SJSA1 (cell line): ENCODE results near the gene MAN2A1. TPM values are rescaled to one million over a fixed set of nuclear protein-coding genes. Genes with fewer than 3 reads are reported as not detected.
A peak's percentile ranks its signal among the peaks of the same experiment; 100 is the strongest.
"Not testable (repeated sequence)": the region's sequence is repeated elsewhere in the genome, so short reads cannot be mapped to it uniquely, and the experiment has no call there.

Source experiments
- DNase-seq, 2 experiments: peaks; one replicate each; pipeline ENCODE4 v3.0.0-alpha.2; 2015 to 2020; ENCODE audit warnings: low spot score in 2 of 2, low read depth in 1 of 2
- H3K27ac ChIP-seq: fragments of 250-450 bp; sonication (Bioruptor Pico); 2 replicates; pipeline ENCODE4 v1.5.1; 2020; ENCODE audit warnings: mild to moderate bottlenecking, moderate library complexity
- H3K27me3 ChIP-seq: fragments of 250-450 bp; sonication (Bioruptor Pico); replicated peaks from 2 replicates; pipeline ENCODE4 v1.5.1; 2020; ENCODE audit warnings: mild to moderate bottlenecking, moderate library complexity
- H3K36me3 ChIP-seq: fragments of 250-450 bp; sonication (Bioruptor Pico); 2 replicates; pipeline ENCODE4 v1.5.1; 2020; ENCODE audit warnings: mild to moderate bottlenecking
- H3K4me1 ChIP-seq: fragments of 250-450 bp; sonication (Bioruptor Pico); replicated peaks from 2 replicates; pipeline ENCODE4 v1.6.1; 2021; ENCODE audit warnings: mild to moderate bottlenecking
- H3K4me3 ChIP-seq: fragments of 250-450 bp; sonication (Bioruptor Pico); 2 replicates; pipeline ENCODE4 v1.5.1; 2020; ENCODE audit warnings: mild to moderate bottlenecking
- H3K9me3 ChIP-seq: fragments of 250-450 bp; sonication (Bioruptor Pico); replicated peaks from 2 replicates; pipeline ENCODE4 v1.5.1; 2020; ENCODE audit warnings: mild to moderate bottlenecking
- total RNA-seq: library from RNA; depleted of rRNA; stranded (reverse); fragments of >200 nt; shearing (Covaris generic); gene quantifications from 2 replicates; pipeline ENCODE4 v1.2.3, GENCODE V29; 2014

The MAN2A1 gene
- total RNA-seq, 1 experiment from 2014 or later: 112 TPM

DNA sequence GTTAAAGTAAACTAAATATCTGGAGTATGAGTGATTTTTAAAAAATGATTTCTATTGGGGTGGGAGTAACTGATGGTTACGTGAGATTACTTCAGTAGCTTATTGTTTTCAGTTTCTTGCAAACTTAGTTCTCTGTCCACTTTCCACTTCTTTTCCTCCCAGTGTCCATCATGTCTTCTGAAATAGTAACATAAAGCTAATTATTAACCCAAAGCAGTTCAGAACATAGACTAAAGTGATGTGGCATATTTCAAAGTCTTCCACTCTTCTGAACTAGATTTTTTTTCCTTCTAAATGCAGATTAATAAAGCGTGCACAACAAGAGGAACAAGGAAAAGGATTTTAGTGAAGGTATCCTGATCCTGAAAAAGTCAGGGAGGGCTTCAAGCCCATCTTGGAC, 114.1 kb downstream of the MAN2A1 start:
- Histone ChIP-seq H3K4me3 (no peak overlapping the region), H3K27me3 (no peaks in the 10 kb centered on the region), H3K36me3 (peaks cover 25% of the 10 kb centered on the region), H3K4me1 (no peaks in the 10 kb centered on the region), H3K9me3 (no peaks in the 10 kb centered on the region), H3K27ac (no peak overlapping the region)
- no peak for DNase-seq

DNA sequence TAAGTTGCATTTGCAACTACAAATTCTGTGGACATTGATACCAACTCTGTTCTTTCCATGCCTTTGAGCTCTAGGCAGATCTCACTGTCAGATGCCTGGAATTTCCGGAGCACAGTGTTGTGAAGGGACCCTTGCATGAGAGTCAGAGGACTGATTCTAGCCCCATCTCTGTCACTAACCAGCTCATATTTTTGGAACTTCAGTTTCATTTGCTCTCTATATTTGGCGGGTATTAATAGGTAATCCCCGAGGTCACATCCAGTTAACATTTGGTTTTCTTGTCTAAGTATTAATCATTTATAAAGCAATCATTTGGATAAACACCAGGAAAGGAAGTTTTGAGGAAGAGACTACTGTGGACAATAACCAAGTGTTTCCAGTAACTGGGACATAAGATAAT, 115.7 kb downstream of the MAN2A1 start:
- Histone ChIP-seq H3K27me3 (no peaks in the 10 kb centered on the region), H3K4me1 (no peaks in the 10 kb centered on the region), H3K9me3 (no peaks in the 10 kb centered on the region), H3K27ac (no peak overlapping the region), H3K4me3 (no peak overlapping the region), H3K36me3 (peaks cover 22% of the 10 kb centered on the region; the same call in 1 of the 2 replicates)
- no peak for DNase-seq

- DNase-seq: no peak
- Histone ChIP-seq H3K4me1 (no peaks in the 10 kb centered on the region), H3K36me3 (peaks cover 22% of the 10 kb centered on the region; the same call in 1 of the 2 replicates), H3K9me3 (no peaks in the 10 kb centered on the region), H3K27ac (no peak overlapping the region), H3K27me3 (no peaks in the 10 kb centered on the region), H3K4me3 (no peak overlapping the region)
Observed at GRCh38 chr5:109805883-109806282, 116.2 kb downstream of the MAN2A1 start.

DNA sequence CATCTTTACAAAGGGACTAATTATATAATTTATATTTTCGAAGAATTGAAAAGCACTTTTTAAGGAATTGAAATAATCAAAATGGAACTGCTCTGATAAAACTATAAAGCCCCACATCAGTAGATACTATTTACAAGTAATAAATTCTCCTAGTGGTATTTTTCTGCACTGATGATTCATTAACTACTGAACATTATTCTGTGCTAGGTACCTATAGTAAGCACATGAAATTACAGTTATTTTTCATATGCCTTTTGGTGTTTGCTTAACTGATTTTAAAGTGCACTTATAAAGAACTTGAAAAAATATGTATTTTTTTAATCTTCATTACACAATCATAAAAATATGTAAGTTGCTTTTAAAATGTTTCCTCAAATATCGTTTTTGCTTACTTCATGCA, 123.0 kb downstream of the MAN2A1 start:
- Histone ChIP-seq H3K9me3 (no peaks in the 10 kb centered on the region), H3K4me3 (no peak overlapping the region), H3K27me3 (no peaks in the 10 kb centered on the region), H3K27ac (no peak overlapping the region), H3K4me1 (no peaks in the 10 kb centered on the region), H3K36me3 (peaks cover 16% of the 10 kb centered on the region)
- no peak for DNase-seq

DNA sequence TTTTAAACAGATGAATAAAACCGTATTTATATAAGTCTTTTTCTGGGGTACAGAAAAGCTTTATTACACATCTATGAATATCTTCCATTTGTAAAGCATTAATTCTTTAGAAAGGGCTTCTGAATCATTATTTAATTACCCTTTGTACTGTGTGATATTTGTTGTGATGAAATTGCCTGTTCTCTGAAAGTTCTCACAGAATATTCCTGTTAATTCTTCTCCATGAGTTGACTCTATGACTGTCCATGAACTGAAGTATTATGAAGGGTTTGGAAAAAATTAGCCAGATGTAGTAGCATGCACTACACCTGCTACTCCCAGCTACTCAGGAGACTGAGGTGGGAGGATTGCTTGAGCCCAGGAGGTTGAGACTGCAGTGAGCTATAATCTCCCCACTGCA, 127.0 kb downstream of the MAN2A1 start:
- Histone ChIP-seq H3K27me3 (no peaks in the 10 kb centered on the region), H3K4me1 (no peaks in the 10 kb centered on the region), H3K9me3 (no peaks in the 10 kb centered on the region), H3K4me3 (no peak overlapping the region), H3K27ac (no peak overlapping the region), H3K36me3 (peaks cover 27% of the 10 kb centered on the region)
- DNase-seq: no peak

GRCh38 chr5:109819878-109820277, 130.2 kb downstream of the MAN2A1 start:
- Histone ChIP-seq H3K27ac (no peak overlapping the region), H3K36me3 (peaks cover 29% of the 10 kb centered on the region), H3K27me3 (no peaks in the 10 kb centered on the region), H3K4me1 (peaks cover 16% of the 10 kb centered on the region), H3K4me3 (no peak overlapping the region), H3K9me3 (no peaks in the 10 kb centered on the region)
- no peak for DNase-seq

- H3K9me3 ChIP-seq: no peaks in the 10 kb centered on the region
- DNase-seq: peak in 1 of 2 experiments; percentile 35
- H3K4me3 ChIP-seq: no peak overlapping the region
- no peaks in the 10 kb centered on the region for H3K27me3 ChIP-seq
- H3K4me1 ChIP-seq: peaks cover 23% of the 10 kb centered on the region
- peaks cover 43% of the 10 kb centered on the region for H3K36me3 ChIP-seq
- H3K27ac ChIP-seq: peak overlapping the region; percentile 40
Observed at GRCh38 chr5:109823597-109823996, 133.9 kb downstream of the MAN2A1 start.

GRCh38 chr5:109825450-109825849, 135.7 kb downstream of the MAN2A1 start:
- H3K9me3 ChIP-seq: no peaks in the 10 kb centered on the region
- H3K4me1 ChIP-seq: peaks cover 26% of the 10 kb centered on the region
- peak in 1 of 2 experiments; percentile 26 for DNase-seq
- no peak overlapping the region for H3K4me3 ChIP-seq
- peak overlapping the region; percentile 19 for H3K27ac ChIP-seq
- no peaks in the 10 kb centered on the region for H3K27me3 ChIP-seq
- H3K36me3 ChIP-seq: peaks cover 42% of the 10 kb centered on the region

DNA sequence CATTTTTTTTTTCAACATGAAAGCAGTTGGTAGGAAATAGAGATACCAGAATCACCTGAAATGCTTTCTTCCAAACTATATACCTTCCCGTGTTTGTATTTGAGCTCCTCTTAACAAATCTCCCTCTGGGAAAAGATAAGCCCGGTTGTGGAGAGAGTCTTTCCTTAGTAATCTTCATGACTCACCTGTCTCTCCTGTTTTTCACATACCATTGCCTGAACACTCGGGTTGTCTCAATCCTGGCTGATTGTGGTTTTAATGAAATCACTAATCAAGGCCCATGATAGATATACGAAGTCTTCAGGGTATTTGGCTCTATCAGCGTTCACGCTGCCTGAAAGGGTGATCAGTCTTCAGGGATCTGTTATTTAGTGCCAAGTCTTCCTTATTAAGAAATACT, 136.7 kb downstream of the MAN2A1 start:
- Histone ChIP-seq H3K27me3 (no peaks in the 10 kb centered on the region), H3K4me1 (peaks cover 35% of the 10 kb centered on the region), H3K9me3 (no peaks in the 10 kb centered on the region), H3K4me3 (no peak overlapping the region), H3K27ac (no peak overlapping the region), H3K36me3 (peaks cover 52% of the 10 kb centered on the region)
- no peak for DNase-seq

DNA sequence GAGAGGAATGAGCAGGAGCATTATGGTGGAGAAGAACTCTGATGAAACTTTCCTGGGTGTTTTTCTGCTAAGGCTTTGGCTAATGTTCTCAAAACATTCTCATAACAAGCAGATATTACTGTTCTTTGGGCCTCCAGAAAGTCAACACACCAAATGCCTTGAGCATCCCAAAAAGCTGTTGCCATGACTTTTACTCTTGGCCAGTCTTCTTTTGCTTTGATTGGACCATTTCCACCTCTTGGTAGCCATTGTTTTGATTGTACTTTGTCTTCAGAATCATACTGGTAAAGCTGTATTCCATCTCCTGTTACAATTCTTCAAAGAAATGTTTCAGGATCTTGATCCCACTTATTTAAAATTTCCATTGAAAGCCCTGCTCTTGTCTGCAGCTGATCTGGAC, 139.6 kb downstream of the MAN2A1 start:
- Histone ChIP-seq H3K9me3 (no peaks in the 10 kb centered on the region), H3K27me3 (no peaks in the 10 kb centered on the region), H3K36me3 (peaks cover 52% of the 10 kb centered on the region), H3K27ac (no peak overlapping the region), H3K4me3 (no peak overlapping the region), H3K4me1 (peaks cover 31% of the 10 kb centered on the region)
- no peak for DNase-seq

- H3K27me3 ChIP-seq: no peaks in the 10 kb centered on the region
- H3K9me3 ChIP-seq: no peaks in the 10 kb centered on the region
- peaks cover 47% of the 10 kb centered on the region for H3K36me3 ChIP-seq
- peak overlapping the region; percentile 43 for H3K27ac ChIP-seq
- DNase-seq: peak in 1 of 2 experiments; percentile 51
- peaks cover 20% of the 10 kb centered on the region for H3K4me1 ChIP-seq
- H3K4me3 ChIP-seq: no peak overlapping the region
Observed at GRCh38 chr5:109830955-109831502, 141.3 kb downstream of the MAN2A1 start.

DNA sequence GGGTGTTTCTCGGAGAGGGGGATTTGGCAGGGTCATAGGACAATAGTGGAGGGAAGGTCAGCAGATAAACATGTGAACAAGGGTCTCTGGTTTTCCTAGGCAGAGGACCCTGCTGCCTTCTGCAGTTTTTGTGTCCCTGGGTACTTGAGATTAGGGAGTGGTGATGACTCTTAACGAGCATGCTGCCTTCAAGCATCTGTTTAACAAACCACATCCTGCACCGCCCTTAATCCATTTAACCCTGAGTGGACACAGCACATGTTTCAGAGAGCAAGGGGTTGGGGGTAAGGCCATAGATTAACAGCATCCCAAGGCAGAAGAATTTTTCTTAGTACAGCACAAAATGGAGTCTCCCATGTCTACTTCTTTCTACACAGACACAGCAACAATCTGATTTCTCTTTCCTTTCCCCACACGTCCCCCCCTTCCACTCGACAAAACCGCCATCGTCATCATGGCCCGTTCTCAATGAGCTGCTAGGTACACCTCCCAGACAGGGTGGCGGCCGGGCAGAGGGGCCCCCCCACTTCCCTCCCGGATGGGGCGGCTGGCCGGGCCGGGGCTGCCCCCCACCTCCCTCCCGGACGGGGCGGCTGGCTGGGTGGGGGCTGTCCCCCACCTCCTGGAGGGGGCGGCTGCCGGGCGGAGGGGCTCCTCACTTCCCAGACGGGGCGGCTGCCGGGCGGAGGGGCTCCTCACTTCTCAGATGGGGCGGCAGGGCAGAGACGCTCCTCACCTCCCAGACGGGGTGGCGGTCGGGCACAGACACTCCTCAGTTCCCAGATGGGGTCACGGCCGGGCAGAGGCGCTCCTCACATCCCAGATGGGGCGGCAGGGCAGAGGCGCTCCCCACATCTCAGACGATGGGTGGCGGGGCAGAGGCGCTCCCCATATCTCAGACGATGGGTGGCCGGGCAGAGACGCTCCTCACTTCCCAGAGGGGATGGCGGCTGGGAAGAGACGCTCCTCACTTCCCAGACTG, 142.8 kb downstream of the MAN2A1 start:
- Histone ChIP-seq H3K4me1 (peaks cover 20% of the 10 kb centered on the region), H3K27ac (peak overlapping the region; percentile 43), H3K36me3 (peaks cover 45% of the 10 kb centered on the region)
- H3K9me3 ChIP-seq, H3K4me3 ChIP-seq, H3K27me3 ChIP-seq: not testable (repeated sequence)
- DNase-seq: peak in 1 of 2 experiments; percentile 51

DNA sequence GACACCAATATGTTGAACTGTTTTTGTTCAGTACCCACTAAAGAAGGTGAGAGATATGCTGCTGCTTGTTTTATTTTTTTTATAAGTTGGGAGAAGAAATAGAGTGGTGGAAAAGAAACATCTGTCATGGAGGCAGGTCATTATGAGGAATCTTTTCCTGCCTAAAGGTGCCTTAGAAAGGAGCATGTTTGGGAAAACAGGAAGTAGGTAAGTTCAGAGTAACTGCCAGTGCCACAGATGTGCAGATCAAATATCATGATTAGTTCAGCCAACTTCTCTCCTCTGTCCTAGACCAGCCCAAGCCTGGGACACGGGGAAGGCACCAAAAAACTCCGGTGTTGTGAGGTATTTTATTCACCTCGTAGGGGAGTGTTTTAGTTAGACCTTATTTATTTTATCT, 144.2 kb downstream of the MAN2A1 start:
- Histone ChIP-seq H3K27me3 (no peaks in the 10 kb centered on the region), H3K4me3 (no peak overlapping the region), H3K9me3 (no peaks in the 10 kb centered on the region), H3K4me1 (peaks cover 20% of the 10 kb centered on the region), H3K27ac (no peak overlapping the region), H3K36me3 (peaks cover 47% of the 10 kb centered on the region)
- no peak for DNase-seq

DNA sequence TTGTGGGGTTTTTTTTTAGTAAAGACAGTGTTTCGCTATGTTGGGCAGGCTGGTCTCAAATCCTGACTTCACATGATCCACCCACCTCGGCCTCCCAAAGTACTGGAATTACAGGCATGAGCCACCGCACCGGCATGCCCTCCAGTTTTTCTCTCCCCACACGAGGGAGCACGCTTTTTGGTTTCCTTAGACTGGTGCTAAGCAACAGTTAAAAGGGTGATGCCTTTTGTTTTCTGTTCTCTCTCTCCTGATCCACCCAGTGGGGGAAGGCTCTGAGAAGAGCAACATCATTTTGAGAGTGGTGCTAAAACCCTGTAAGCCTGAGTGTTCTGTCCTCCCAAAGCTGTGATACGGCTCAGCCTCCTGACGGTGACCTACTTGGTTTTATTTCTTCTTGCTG, 146.6 kb downstream of the MAN2A1 start:
- H3K27ac ChIP-seq: no peak overlapping the region
- H3K36me3 ChIP-seq: peaks cover 41% of the 10 kb centered on the region
- DNase-seq: no peak
- H3K9me3 ChIP-seq: no peaks in the 10 kb centered on the region
- no peak overlapping the region for H3K4me3 ChIP-seq
- no peaks in the 10 kb centered on the region for H3K27me3 ChIP-seq
- H3K4me1 ChIP-seq: peaks cover 10% of the 10 kb centered on the region
